K562 (cell line): ENCODE data around the gene TMEM126A. TPM values are rescaled to one million over a fixed set of nuclear protein-coding genes. Genes with fewer than 3 reads are reported as not detected.

Experiments used
- ATAC-seq: fragments of 200-7000 bp; cut with Tn5 transposase; 3 replicates; pipeline ENCODE4 v1.9.1; 2020; ENCODE audit warnings: moderate library complexity
- BruUV-seq: library from RNA; stranded (reverse); fragments of 400-500 nt; replicated peaks from 2 replicates; lab custom pipeline; 2021; lab: Mats Ljungman, UMichigan
- CTCF ChIA-PET: fragments of 300-600 bp; formaldehyde crosslinking; extraction: SDS; loops from one replicate; lab custom pipeline; 2021; ENCODE audit warnings: low intra/inter-chr PET ratio; lab: Yijun Ruan, JAX
- POLR2A ChIA-PET: fragments of 300-600, 350-650 bp; sonication (Branson Sonifier 250); formaldehyde crosslinking; extraction: SDS; loops from one replicate; lab custom pipeline; 2021; ENCODE audit warnings: antibody characterized with exemption, inconsistent platforms; lab: Yijun Ruan, JAX
- DNase-seq, 4 experiments: peaks; one replicate each; pipeline versions ENCODE4 v3.0.0 to v3.0.0-alpha.2; 2011 to 2018; ENCODE audit warnings: low spot score in 3 of 4, mixed read lengths in 3 of 4; ENCODE audit errors: extremely low read depth in 1 of 4
- FAIRE-seq: peaks from 2 replicates; lab custom pipeline; 2011; peaks lifted over from hg19 to GRCh38; lab: Jason Lieb, UNC
- H2AFZ ChIP-seq: 2 replicates; pipeline ENCODE4 v1.6.0; 2011; ENCODE audit warnings: low read depth, low read length, control low read depth, inconsistent platforms
- H3K27ac ChIP-seq: fragments of 200-600 bp; 3 replicates; pipeline ENCODE4 v1.8.0; 2011; ENCODE audit warnings: low read depth, mild to moderate bottlenecking, control low read depth, inconsistent platforms, low read length, moderate library complexity, mixed read lengths; ENCODE audit errors: extremely low read depth
- H3K27me3 ChIP-seq, 2 experiments: fragments of 300-600 bp in 1 of 2; 2 replicates in 1 of 2; 3 replicates in 1 of 2; pipeline versions ENCODE4 v1.6.0 to v1.8.0; 2011; ENCODE audit warnings: inconsistent platforms in 2 of 2, low read length in 2 of 2, mild to moderate bottlenecking in 1 of 2, mixed read lengths in 1 of 2, moderate library complexity in 1 of 2; ENCODE audit not compliant: control insufficient read depth in 2 of 2, insufficient read depth in 2 of 2
- H3K36me3 ChIP-seq: fragments of 300-600 bp; 3 replicates; pipeline ENCODE4 v1.8.0; 2011; ENCODE audit warnings: mild to moderate bottlenecking, low read length, inconsistent platforms; ENCODE audit not compliant: control insufficient read depth, insufficient read depth
- H3K4me1 ChIP-seq, 2 experiments: fragments of 200-600 bp in 1 of 2; replicated peaks in 1 of 2; 2 replicates in 1 of 2; 3 replicates in 1 of 2; pipeline versions ENCODE4 v1.5.1 to v1.8.0; 2011; ENCODE audit warnings: inconsistent platforms in 2 of 2, low read length in 2 of 2, mild to moderate bottlenecking in 1 of 2, mixed read lengths in 1 of 2, moderate library complexity in 1 of 2; ENCODE audit not compliant: control insufficient read depth in 2 of 2, insufficient read depth in 2 of 2
- H3K4me2 ChIP-seq: 2 replicates; pipeline ENCODE4 v1.6.1; 2011; ENCODE audit warnings: low read length, control low read depth, inconsistent platforms, mixed read lengths; ENCODE audit not compliant: insufficient read depth
- H3K4me3 ChIP-seq: fragments of 200-600 bp; sonication (generic), shearing (Covaris generic); 2 replicates; pipeline ENCODE4 v1.5.1; 2016; ENCODE audit warnings: control low read depth, inconsistent platforms
- H3K79me2 ChIP-seq: fragments of 200-600 bp; 3 replicates; pipeline ENCODE4 v1.8.0; 2011; ENCODE audit warnings: low read length, inconsistent platforms; ENCODE audit not compliant: control insufficient read depth, insufficient read depth
- H3K9ac ChIP-seq, 2 experiments: 2 replicates each; pipeline versions ENCODE4 v1.6.0 to v1.6.1; 2011; ENCODE audit warnings: low read depth in 2 of 2, low read length in 2 of 2, control low read depth in 1 of 2, inconsistent platforms in 1 of 2, mild to moderate bottlenecking in 1 of 2, mixed read lengths in 1 of 2; ENCODE audit not compliant: insufficient read depth in 1 of 2
- H3K9me1 ChIP-seq: one replicate; pipeline ENCODE4 v1.6.0; 2011; ENCODE audit warnings: inconsistent platforms, mild to moderate bottlenecking, low read length, moderate library complexity; ENCODE audit not compliant: control insufficient read depth, insufficient read depth
- H3K9me3 ChIP-seq: replicated peaks from 2 replicates; pipeline ENCODE4 v1.5.1; 2011; ENCODE audit warnings: low read depth, low read length, inconsistent platforms; ENCODE audit not compliant: control insufficient read depth, insufficient read depth
- H4K20me1 ChIP-seq: replicated peaks from 2 replicates; pipeline ENCODE4 v1.6.1; 2011; ENCODE audit warnings: low read length, inconsistent platforms, mixed read lengths; ENCODE audit not compliant: control insufficient read depth, insufficient read depth
- ATF7 ChIP-seq: fragments of 450-650 bp; IDR thresholded peaks from 2 replicates; pipeline ENCODE4 v1.7.1; 2014; ENCODE audit warnings: mild to moderate bottlenecking, moderate library complexity
- BRCA1 ChIP-seq, 2 experiments: fragments of 450-650 bp in 1 of 2; sonication (generic) in 1 of 2; formaldehyde crosslinking in 1 of 2; IDR thresholded peaks; 2 replicates each; pipeline versions ENCODE4 v1.5.0 to v1.6.1; 2017 to 2020; ENCODE audit warnings: mild to moderate bottlenecking in 1 of 2, missing genetic modification reagents in 1 of 2
- BRF1 ChIP-seq: IDR thresholded peaks from 3 replicates; pipeline ENCODE4 v1.6.1; 2011; ENCODE audit warnings: borderline replicate concordance, mild to moderate bottlenecking; ENCODE audit not compliant: insufficient read length; ENCODE audit errors: extremely low read depth
- CBFB ChIP-seq: sonication (generic); formaldehyde crosslinking; IDR thresholded peaks from 2 replicates; pipeline ENCODE4 v1.4.0; 2020; ENCODE audit warnings: mild to moderate bottlenecking, missing genetic modification reagents
- CBX3 ChIP-seq, 2 experiments: IDR thresholded peaks; 1 replicate in 1 of 2; 2 replicates in 1 of 2; pipeline ENCODE4 v1.6.1; 2012; ENCODE audit warnings: inconsistent platforms in 2 of 2, low read length in 2 of 2, borderline replicate concordance in 1 of 2, control low read depth in 1 of 2
- CGGBP1 ChIP-seq: fragments of 250-450 bp; sonication (Bioruptor Pico); IDR thresholded peaks from 2 replicates; pipeline ENCODE4 v1.9.0; 2021; ENCODE audit warnings: mild to moderate bottlenecking
- HSF4 ChIP-seq: fragments of 250-450 bp; sonication (Bioruptor Pico); IDR thresholded peaks from 2 replicates; pipeline ENCODE4 v2.1.2; 2022; ENCODE audit warnings: mild to moderate bottlenecking, moderate library complexity, borderline replicate concordance
- NFATC3 ChIP-seq: fragments of 450-650 bp; IDR thresholded peaks from 2 replicates; pipeline ENCODE4 v1.6.1; 2017; ENCODE audit warnings: mild to moderate bottlenecking
- RBM39 ChIP-seq: fragments of 200-400 bp; formaldehyde crosslinking; optimal IDR thresholded peaks from 2 replicates; pipeline ENCODE3; 2018; ENCODE audit warnings: low read depth, low read length
- USF1 ChIP-seq: sonication (generic); formaldehyde crosslinking; IDR thresholded peaks from 2 replicates; pipeline ENCODE4 v1.9.0; 2022; ENCODE audit warnings: mild to moderate bottlenecking, missing genetic modification reagents
- WGBS: fragments of 100-300 bp; shearing (Covaris generic); methylation state at CpG from one replicate; pipeline ENCODE4 v1.1.6; 2016; ENCODE audit warnings: low coverage, mixed read lengths; ENCODE audit not compliant: insufficient coverage; ENCODE audit errors: missing lambda C conversion rate; 5-methylcytosine and 5-hydroxymethylcytosine counted together
- in situ Hi-C: fragments of 300-500 bp; cut with MboI; formaldehyde crosslinking; loops from 4 replicates; pipeline ENCODE4 v1.15.0; 2018; ENCODE audit warnings: inconsistent platforms, mixed read lengths
- intact Hi-C: fragments of 100-400 bp; cut with micrococcal nuclease; formaldehyde crosslinking; loops from 2 replicates; pipeline ENCODE4 v1.14.2; 2022
- polyA plus RNA-seq, 8 experiments: library from polyadenylated mRNA; depleted of rRNA in 4 of 8; stranded (reverse) in 5 of 8; unstranded in 3 of 8; fragments of >200 nt; fragmentation: Nextera tagmentation in 2 of 8; fragmentation: Illumina TruSeq in 1 of 8; extraction: Ambion mirVana in 2 of 8; extraction: Trizol in 1 of 8; gene quantifications; 2 replicates each; pipeline versions ENCODE4 v1.2.1 to v1.2.3, GENCODE V29; 2011 to 2014; ENCODE audit warnings: inconsistent platforms in 1 of 8, missing spikeins in 1 of 8
- total RNA-seq, 7 experiments: library from RNA; depleted of rRNA in 6 of 7; stranded (reverse); fragments of >200 nt in 6 of 7; fragmentation: Illumina TruSeq in 2 of 7; extraction: Trizol in 2 of 7; gene quantifications; 2 replicates each; pipeline versions ENCODE4 v1.2.1 to v1.2.3, GENCODE V29; 2011 to 2021; ENCODE audit warnings: low replicate concordance in 1 of 7

Gene TMEM126A
- total and polyA plus RNA-seq, 9 of the 15 experiments (the other 6 are each of a cell fraction or from before 2014, with no cell fraction given): 19.3 to 154 (median 56.3) TPM

DNA sequence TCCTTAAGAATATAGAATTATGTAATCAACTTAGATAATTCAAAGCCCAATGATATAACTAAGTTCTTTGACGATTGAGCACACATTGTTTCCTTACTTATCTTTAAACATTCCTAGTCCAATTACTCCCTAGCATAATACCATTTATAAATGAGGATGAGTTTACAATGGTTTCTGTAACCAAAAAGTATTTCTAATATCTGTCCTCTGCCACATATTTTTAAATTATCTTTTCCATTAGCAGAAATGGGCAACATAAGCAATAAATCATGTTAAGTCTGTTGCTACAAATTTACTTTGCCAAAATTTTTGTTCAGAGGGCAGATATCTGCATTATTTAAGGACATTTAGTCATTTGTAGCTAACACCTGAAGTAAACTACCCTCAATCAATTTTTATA lies 10.4 kb downstream of the TMEM126A start:
- H3K27ac ChIP-seq: no peak overlapping the region
- H3K9me3 ChIP-seq: no peaks in the 10 kb centered on the region
- H4K20me1 ChIP-seq: peaks cover 12% of the 10 kb centered on the region
- intact Hi-C loops: no loop called here
- H3K4me1 ChIP-seq: peaks cover 2 to 20% of the 10 kb centered on the region in 2 experiments; a peak in 4 of 5 replicates
- no peak overlapping the region for H3K4me3 ChIP-seq
- TF ChIP-seq USF1 (CRISPR knock-in tag): no peak
- no peak for TF ChIP-seq BRF1
- no peak for TF ChIP-seq CBFB (CRISPR knock-in tag)
- TF ChIP-seq CGGBP1: no peak
- no peak for TF ChIP-seq CBX3 (IDR thresholded peaks at IDR 0.05; ENCODE audit: borderline replicate concordance in 1 of 2, low read length in 2 of 2)
- TF ChIP-seq RBM39: no peak
- TF ChIP-seq BRCA1 (IDR thresholded peaks at IDR 0.05): no peak
- TF ChIP-seq BRCA1 (CRISPR knock-in tag; IDR thresholded peaks at IDR 0.05): no peak
- TF ChIP-seq HSF4: no peak
- TF ChIP-seq ATF7: no peak
- TF ChIP-seq NFATC3: no peak
- peaks cover 86% of the 10 kb centered on the region for H3K79me2 ChIP-seq
- no peaks in the 10 kb centered on the region for H3K9me1 ChIP-seq
- peaks cover 88% of the 10 kb centered on the region for H3K36me3 ChIP-seq
- H3K4me2 ChIP-seq: no peak overlapping the region
- DNase-seq (no peak), ATAC-seq (no peak), FAIRE-seq (no peak)
- ChIA-PET CTCF (no interaction called here), POLR2A (interaction anchor here (10.1 kb wide), 1 partner anchor 7 kb away, joined by 145 read pairs; the partner anchor contains the start of gene TMEM126A)
- in situ Hi-C loops: no loop called here
- BruUV-seq: no TSS peak
- H2AFZ ChIP-seq: no peak overlapping the region
- 50% methylated on average over 1 of the region's 1 CpG for WGBS
- H3K27me3 ChIP-seq: no peaks in the 10 kb centered on the region
- H3K9ac ChIP-seq: no peak overlapping the region
